SK-N-MC (cell line): ENCODE measurements around the gene DPYSL4.

Experiments used
- EZH2 ChIP-seq: fragments of 200-600 bp; sonication (generic); IDR thresholded peaks from one replicate; pipeline ENCODE4 v1.6.1; 2017; ENCODE audit warnings: antibody characterized with exemption
- POLR2AphosphoS5 ChIP-seq: IDR thresholded peaks from 2 replicates; pipeline ENCODE4 v1.6.1; 2012; ENCODE audit warnings: mild to moderate bottlenecking, low read depth, low read length, borderline replicate concordance

- TF ChIP-seq POLR2AphosphoS5 (no peak), EZH2 (no peak)
Measured at GRCh38 chr10:132202070-132202970, 15.6 kb downstream of the DPYSL4 start.
